HG02973 (cell line): ENCODE data around the gene RTF2.

Experiments used
- ATAC-seq: cut with Tn5 transposase; IDR thresholded peaks from one replicate; pipeline ENCODE4 v1.9.1; 2021; ENCODE audit warnings: moderate library complexity; ENCODE audit not compliant: unreplicated experiment

RTF2 gene

DNA sequence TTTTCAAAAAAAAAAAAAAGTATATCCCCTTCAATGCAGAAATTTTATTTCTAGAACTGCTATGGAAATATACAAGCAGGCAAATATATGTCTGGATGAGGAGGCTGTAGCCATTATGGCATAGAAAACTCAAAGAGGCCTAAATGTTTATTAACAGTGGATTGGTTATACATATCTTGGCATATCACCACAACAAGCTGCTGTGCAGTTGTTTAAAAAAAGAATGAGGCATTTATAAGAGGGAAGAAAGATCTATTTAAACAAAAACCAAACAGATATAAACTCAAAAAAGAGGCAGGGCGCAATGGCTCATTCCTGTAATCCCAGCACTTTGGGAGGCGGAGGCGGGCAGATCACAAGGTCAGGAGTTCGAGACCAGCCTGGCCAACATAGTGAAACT lies 30.1 kb upstream of the RTF2 start:
- no peak for ATAC-seq

DNA sequence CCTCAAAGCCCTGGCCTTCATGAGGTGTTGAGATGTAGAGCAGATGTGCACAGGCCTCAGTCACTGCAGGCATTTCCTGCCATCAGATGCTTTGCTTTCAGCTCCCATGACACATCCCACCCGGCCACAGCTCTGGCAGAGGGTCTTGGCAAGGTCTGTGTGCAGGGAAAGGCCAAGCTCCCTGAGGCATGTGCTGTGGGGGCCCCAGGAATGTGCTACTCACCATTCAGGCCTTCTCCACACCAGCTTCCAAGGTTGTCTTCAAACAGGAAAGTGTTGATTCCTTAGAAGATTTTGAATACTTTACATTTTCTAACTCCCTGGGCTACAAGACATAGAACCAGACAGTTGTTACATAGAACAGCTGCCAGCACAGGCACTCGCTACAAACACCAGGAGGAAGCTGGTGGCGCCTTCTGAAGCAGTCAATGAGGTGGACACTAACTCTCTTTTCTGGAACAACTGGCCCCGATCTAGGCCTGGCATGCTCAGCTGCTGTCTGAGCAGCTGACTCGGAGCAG lies 28.6 kb upstream of the RTF2 start:
- no peak for ATAC-seq

DNA sequence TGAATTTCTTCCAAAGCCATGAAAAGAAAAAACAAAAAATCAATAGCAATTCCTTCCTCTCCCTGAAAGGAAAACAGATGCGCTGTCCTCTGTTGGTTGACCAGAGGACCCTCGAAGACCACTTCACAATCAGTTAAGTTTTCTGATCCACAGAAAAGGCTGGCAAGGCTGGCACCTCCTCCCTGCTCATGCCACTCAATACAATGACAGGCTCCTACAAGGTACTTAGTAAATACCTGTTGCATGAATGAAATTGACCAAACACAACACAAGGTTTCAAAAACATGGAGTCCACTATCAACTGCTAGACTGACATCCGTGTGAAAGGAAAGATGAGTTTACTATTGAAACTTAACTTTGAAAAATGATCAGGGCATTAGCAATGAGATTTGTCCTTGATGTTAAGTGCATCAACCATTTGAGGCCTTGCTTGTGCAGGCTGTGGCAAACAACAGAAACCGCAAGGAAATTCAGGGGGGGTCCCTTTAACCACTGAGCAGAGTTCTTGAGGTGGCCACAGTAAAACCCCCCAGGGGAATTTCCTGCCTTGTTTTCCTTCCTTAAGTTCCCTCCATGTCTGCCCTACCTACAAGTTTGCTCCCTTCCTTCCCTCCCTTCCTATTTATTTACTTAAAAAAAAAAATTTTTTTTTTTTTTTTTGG lies 27.9 kb upstream of the RTF2 start:
- peak; percentile 41 for ATAC-seq

DNA sequence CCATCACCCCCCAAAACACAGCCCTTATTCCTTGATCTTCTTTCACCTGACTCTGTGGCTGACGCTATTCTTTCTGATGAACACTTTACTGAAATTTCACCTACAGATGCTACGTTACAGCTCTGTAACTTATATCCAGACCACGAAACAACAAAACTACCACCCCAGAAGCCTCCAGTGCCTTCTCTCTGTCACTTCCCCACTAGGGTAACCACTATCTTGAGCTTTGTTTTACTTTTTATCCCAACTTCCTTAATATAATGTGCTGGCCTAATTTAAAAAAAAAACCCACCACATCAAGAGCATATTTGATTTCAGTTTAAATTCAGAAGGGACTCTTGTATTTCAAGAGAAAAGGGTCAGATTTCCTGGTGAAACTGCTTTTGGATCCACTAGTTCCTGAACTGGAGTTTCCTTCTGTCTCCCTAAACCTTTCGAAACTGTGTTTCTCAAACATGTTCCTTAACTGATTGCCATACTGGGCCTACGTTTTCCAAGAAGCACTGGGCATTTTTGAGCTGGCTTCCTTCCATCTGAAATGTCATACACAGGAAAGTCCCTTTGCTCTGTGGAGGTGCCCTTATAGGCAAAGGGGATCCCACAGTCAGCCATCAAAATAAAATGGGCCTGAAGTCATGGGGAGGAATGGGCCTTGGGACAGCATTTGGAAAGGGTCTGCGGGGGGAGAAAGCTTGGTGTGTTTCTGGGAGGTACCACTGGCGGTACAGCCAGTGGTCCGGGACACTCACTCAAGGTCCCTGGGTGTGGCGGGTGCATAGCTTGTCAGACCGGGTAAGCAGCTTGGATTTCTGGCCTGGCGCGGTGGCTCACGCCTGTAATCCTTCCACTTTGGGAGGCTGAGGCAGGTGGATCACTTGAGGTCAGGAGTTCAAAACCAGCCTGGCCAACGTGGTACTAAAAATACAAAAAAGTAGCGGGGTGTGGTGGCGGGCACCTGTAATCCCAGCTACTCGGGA lies 25.8 kb upstream of the RTF2 start:
- no peak for ATAC-seq

DNA sequence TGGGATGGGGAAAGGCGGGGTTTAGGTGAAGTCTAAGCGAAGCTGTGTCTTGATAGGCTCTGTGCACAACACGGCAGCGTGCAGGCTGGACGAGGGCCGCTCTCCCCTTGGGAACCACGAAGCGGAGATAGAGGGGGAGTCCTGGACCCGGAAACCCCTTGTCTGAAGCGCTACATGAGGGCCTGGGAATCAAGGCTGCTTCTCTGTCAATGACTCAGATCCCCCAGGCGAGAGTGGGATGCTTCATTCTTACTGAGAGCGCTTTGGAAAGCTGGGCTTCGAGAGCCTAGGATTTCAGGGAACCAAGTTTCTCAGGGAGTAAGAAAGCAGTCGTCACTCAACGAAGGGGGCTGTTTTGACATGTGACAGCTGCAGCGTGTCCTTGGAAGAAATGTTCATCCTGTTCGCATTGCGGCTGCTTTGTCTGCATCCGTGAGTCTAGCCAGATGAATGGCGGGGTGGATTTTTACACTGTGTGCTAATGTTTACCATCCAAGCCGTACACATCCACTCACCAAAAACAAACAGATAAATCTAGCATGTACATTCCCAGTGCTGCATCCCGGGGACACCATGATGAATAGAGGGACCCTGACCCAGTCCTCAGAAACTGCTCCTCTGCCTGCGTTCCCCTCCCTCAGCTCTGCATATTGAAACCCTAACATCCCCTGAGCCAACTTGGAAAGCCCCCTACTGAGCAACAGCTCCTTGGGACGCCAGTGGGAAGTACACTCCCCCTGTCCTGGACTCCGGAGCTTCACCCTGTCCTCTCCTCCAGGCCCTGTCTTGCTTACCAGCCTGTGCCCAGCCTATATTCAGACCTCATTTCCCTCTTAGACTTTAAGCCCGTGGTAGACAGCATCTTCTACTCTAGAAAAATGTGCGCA lies 24.5 kb upstream of the RTF2 start:
- ATAC-seq = no peak

DNA sequence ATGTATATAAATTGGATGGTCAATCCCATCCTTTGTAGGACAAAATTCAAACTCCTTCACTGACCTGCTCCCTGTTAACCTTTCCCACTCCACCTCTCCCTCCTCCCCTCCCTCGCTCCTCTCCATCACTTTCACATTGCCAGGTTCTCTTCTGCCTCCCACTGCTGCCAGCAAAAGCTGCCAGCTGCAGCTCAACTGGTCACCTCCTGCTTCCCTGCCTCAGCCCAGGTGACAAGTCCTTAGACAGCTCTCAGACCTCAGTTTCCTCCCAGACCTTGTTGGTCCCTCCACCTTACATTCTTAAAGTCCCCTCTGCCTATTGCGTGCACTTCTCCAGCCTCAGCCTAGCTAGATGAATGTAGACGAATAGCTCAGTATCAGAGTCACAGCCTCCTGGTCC lies 23.3 kb upstream of the RTF2 start:
- no peak for ATAC-seq

DNA sequence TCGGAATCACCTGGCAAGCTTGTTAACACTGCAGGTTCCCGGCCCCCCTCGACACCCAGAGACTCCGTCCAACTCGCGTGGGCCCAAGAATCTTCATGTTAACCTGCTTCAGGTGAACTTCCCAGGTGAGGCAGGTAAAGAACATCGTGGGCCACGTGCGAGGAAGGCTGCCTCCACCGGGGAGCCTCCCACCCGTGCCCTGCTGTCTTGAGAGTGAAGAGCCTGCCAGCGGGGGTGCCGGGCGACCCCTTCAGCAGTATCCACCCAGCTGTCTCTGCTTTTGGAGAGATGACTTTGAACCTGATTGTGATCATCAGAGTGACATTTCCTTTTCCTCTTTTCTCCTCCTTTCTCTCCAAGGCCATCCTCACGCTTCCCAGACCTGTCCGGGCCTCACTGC lies 22.9 kb upstream of the RTF2 start:
- ATAC-seq = no peak

DNA sequence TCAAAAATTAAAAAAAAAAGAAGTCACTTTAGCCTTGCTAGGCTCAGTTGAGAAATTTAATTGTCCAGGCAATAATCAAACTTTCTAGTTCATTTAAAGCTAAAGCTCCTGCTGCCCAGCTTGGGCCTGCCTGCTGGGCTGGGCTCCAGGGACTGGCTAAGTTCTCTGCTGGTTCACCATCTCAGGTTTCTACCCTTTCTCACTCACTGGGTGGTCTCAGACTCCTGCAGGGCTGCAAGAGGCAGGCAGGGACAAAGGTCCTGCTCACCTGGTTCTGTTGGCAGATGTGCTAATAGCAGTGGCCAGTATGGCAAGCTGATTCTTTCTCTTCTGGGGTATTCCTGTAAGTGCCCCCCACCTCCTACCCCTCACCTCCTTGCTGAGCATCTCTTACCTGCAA lies 21.2 kb upstream of the RTF2 start:
- no peak for ATAC-seq

DNA sequence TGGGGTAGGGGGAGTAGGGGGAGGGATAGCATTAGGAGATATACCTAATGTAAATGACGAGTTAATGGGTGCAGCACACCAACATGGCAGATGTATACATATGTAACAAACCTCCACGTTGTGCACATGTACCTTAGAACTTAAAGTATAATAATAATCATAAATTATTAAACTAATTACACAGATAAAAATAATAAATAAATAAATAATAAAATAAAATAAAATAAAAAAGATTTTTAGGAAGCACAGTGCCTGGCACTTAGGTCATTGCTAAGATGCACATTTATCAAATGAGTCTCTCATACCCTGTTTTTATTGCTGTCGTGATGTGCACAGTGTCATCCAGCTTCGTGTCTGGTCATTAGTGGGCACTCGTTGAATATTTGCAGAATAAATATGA lies 19.0 kb upstream of the RTF2 start:
- no peak for ATAC-seq

DNA sequence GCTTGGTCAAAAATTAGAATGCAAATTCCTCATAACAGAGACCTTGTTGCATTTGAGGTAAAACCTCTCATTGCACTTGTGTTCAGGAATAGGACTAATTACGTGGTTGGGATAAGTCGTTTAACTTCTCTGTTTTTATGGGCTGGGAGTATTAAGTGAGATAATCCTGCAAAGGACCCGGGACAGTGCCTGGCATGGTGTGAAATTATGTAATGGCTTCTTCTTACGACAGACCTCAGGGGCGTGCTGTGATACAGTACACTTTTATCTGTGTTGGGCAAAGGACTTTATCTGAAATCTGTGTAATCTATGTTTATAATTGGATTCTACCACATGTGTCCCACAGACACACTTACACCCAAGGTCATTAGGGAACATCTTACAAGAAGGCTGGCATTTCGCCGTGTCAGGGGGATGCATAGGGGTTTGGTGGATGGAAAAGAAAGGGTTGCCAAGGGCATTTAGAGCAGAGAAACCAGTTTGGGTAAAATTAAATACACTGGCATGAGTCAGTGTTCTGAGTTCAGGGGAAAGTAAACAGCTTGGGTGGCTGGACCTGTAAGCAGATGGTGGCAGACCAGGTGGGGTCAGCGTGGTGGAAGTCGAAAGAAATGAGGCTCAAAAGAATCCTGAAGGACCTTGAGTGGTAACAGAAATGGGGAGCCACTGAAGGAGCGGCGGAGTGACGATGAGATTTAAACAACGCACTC lies 17.2 kb upstream of the RTF2 start:
- no peak for ATAC-seq

DNA sequence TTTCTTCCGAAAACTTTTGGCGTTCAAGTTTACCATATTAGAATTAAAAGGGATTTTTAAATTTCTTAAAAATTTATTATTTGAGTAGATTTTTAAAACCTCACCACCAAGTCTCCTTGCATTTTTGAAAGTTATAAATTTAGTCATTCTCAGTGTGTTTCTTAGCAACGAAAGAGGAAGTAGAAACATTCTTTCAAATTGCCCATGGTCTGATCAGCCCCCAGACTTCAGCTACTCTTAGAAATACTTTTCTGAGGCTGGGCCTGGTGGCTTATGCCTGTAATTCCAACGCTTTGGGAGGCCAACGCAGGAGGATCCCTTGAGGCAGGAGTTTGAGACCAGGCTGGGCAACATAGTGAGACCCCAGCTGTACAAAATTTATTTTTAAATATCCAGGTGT lies 15.1 kb upstream of the RTF2 start:
- peak; percentile 88 for ATAC-seq

DNA sequence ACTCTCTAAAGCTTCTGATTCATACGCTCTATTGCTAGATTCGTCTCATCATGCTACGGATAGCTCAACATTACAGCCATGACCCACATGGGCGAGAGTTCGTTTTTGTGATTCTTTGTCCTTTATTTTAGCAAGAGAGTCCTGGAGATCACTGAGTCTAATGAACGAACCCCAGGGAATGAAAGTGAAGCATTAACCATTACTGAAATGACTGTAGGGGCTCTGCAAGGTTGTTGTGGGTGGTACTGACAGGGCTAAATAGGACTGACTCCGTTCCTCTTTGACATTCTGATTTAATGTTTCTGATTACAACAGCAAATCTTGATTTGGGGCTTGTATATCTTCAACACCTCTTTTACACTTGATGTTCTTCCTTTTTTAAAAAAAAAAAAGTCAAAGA lies 13.7 kb upstream of the RTF2 start:
- ATAC-seq = peak; percentile 43

DNA sequence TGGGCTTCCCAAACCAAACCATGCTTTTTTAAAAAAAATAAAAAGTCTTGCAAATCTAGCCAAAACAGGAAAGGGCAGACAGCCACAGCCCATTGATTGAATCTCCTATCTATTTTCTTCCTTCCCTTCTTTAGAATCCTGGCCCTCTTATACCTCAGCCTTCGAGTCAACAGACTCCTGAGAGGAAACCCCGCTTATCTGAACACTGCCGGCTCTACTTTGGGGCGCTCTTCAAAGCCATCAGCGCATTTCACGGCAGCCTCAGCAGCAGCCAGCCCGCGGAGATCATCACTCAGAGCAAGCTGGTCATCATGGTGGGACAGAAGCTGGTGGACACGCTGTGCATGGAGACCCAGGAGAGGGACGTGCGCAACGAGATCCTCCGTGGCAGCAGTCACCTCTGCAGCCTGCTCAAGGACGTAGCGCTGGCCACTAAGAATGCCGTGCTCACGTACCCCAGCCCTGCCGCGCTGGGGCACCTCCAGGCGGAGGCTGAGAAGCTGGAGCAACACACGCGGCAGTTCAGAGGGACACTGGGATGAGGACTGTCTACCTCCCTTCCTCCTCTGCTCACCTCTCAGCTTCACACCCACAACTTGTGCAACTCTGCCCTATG lies 10.1 kb upstream of the RTF2 start:
- ATAC-seq = no peak

DNA sequence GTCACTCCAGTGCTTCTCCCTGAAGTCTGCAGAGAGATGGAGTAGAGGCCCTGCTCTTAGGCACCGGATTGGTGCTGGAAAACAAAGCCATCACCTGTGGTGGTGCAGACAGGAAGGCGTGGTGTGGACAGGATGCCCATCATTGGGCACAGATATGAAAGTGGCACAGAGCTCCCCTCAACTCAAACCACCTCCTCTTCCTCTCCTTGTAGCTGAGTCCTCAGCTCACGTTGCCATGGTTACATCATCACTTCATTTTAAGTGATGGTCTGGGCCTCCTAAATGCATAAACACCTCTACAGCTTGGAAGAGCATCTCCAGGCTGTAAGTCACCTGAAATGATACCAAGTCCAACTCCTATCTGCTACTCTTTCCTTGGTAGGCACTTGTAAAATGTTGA lies 8.0 kb upstream of the RTF2 start:
- ATAC-seq = no peak

DNA sequence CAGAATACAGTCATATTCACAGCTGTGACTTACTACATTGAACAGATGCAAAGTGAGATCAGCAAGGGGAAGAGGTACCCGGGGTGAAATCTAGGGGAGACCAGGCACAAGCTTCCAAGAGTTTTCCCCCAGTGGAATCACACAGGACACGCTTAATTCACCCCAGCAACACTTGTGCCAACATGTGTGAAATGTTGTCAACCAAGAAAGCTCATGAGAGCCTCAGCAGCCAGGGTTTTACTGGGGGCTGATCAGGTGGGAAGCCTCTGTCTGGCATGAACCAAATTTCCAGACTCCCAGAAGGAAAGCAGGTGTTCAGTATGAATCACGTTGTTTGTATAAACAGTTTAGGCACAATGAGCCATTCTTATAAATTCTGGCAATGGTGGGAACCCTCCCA lies 6.9 kb upstream of the RTF2 start:
- no peak for ATAC-seq

DNA sequence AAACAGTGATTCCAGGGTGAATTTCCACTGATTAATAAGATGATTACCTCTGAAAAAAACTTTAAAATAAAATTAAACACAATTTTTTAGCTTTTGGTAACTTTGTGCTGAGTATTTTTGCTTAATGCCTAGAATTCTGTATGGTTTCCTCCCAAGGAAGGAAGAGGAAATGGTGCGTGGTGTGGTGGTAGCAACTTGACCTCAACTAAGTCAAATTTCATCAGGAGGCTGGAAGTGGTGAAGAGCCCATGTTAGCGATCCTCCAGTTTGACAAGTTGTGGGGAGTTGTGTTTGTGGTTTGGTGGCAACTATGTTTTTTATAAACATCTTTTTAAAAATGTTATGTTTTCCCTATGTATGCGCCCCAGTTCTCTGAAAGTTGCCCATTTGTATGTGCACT lies 5.0 kb upstream of the RTF2 start:
- ATAC-seq = no peak

DNA sequence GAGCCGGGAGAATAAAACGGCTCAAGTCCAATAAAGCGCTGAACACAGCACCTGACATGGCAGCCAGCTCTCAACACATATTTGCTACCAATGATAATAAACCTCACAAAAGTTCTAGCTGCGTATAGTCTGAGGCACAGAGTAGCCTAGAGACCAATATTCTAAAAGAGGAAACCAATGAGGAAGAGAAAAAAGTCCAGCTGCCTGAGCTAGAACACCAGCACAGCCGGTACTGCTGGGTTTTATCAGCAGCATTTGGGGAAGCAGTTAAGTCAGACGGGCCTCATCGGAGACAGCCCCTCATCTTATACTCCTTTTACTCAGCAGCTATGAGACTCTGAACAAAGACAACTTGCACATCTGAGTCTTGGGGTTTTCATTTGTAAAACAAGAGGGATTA lies 2.4 kb upstream of the RTF2 start:
- no peak for ATAC-seq

DNA sequence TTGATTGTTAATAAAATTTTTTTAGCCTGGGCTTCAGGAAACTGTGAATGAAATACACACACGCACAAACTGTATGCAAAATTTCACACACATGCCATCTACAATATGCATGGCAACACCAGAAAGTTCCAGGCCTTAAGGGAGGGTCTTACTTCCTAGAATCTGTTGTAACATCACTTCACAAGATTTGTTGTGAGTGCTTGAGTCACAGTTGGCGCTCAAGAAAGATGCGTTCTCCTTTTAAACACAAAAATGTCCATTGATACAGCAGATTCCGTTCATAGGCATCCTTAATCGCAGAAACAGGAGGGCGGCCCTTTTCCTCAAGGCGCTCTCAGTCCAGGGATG lies 485 bp upstream of the RTF2 start:
- ATAC-seq = peak; percentile 1

DNA sequence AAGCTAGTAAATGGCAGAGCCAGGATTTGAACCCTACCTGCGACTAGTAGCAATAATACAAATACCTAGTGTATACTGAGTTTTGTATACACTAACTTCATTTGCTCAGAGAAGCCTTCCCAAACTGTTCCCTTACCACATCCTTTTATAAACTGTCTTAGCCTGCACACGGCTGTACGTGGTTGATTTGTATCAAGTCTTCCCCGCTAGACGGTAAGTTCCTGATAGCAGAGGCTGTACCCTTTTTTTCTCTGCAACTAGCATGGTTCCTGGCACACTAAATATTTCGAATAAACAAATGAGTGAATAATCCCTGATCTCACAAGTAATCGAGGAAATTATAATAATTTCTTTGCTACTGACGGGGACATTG lies 636 bp downstream of the RTF2 start:
- no peak for ATAC-seq

DNA sequence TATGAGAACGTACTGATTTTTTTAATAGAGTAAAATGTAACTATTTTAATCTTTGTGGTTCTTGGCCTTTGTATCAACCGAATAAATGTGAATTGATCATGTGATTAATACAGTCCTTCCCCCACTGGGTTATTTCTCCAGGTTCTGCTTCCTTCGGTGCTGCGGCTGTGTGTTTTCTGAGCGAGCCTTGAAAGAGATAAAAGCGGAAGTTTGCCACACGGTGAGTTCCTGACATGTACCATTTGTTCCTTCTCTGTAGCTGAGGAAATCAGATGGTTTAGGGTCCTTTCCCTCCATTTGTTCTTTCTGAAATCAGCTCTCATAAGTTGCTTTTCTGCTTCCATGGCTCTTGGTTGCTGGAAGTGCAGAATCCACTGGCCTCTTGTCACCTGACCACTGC lies 15.5 kb downstream of the RTF2 start:
- no peak for ATAC-seq
